ENCODE data around the gene CLCA1.

CLCA1 gene

DNA sequence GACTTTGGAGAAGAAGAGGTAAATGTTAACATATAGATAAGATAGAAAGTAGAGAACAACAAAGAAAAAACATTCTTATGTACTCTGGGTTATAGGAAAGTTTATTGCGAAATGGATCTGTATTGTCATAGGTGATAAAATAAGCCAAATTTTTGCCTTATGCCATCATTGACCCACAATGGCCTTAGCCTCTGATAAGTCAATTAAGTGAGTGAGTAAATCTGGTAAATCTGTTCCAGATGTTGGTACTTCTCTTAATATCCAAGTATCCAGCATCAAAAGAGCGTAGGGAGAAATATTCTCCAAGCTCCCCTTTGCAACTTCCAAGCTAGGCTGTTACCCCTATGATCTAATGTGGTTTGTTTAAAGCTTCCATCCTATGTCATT lies 39.8 kb downstream of the CLCA1 start:
- Histone ChIP-seq H3K4me3 (no peak overlapping the region), H3K27ac (no peak overlapping the region)
- DNase-seq (ENCODE audit: low spot score) = no peak
- TF ChIP-seq, protein P1, sequence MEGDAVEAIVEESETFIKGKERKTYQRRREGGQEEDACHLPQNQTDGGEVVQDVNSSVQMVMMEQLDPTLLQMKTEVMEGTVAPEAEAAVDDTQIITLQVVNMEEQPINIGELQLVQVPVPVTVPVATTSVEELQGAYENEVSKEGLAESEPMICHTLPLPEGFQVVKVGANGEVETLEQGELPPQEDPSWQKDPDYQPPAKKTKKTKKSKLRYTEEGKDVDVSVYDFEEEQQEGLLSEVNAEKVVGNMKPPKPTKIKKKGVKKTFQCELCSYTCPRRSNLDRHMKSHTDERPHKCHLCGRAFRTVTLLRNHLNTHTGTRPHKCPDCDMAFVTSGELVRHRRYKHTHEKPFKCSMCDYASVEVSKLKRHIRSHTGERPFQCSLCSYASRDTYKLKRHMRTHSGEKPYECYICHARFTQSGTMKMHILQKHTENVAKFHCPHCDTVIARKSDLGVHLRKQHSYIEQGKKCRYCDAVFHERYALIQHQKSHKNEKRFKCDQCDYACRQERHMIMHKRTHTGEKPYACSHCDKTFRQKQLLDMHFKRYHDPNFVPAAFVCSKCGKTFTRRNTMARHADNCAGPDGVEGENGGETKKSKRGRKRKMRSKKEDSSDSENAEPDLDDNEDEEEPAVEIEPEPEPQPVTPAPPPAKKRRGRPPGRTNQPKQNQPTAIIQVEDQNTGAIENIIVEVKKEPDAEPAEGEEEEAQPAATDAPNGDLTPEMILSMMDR (IDR thresholded peaks at IDR 0.05) = no peak

DNA sequence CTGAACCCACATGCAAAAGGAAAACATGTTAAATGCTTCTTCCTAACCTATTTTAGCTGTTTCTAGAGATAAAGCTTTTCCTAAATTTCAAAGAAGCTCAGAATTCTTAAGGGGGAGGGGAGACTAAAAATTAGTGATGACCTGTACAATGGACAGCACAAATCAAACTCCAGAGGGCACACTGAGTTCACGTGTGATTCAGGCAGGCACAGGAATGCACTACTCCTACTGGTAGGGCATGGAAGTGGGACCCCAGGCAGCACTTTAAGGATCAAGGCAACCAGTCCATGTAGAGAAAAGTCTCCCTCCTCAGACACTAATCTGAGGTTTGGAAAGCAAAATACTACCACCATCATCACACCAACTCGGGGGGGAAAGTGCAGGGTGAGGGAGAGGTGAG lies 46.9 kb downstream of the CLCA1 start:
- DNase-seq (ENCODE audit: low spot score) = no peak
- Histone ChIP-seq H3K27ac (no peak overlapping the region), H3K4me3 (no peak overlapping the region)
- TF ChIP-seq, protein P1 (IDR thresholded peaks at IDR 0.05) = no peak

DNA sequence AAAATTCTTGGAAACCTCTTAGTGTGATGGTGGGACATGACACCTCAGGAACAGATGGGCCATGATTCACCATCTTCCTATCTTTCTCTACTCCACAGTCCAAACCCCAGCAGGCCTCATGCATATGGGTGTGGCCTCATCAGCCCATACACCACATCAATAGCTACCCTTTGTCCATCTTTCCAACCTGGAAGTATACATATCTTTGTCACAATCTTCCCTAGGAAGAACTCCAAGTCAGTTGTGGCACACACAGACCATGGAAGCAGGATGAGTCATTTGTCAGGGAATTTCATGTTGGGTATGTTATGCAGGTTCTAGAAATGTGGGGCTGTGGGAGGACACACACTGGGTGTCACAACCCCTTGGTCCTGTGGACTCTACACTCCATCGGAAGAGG lies 47.6 kb downstream of the CLCA1 start:
- no peak overlapping the region for H3K4me3 ChIP-seq
- no peak for DNase-seq (ENCODE audit: low spot score)
- no peak overlapping the region for H3K27ac ChIP-seq
- TF ChIP-seq, protein P1 (IDR thresholded peaks at IDR 0.05) = no peak

DNA sequence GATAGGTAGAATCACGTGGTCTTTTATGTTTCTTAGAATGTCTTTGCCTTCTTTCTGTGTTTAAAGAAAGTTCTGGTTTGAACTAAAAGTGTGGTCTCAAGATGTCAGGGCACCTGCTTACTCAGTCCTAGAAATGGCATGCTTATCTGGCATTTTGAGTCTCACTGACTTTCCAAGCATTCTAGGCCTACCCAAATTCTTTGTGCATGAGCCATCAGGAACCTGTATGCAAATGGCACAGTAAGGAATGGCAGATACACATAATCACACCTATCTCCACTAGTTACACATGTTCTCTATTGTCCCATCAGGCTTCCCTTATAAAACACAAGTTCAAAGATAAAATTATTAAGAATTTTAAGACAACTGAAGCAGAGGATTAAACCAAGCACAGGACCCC lies 48.6 kb downstream of the CLCA1 start:
- no peak overlapping the region for H3K27ac ChIP-seq
- H3K4me3 ChIP-seq = no peak overlapping the region
- TF ChIP-seq, protein P1 (IDR thresholded peaks at IDR 0.05) = no peak
- DNase-seq (ENCODE audit: low spot score) = no peak

DNA sequence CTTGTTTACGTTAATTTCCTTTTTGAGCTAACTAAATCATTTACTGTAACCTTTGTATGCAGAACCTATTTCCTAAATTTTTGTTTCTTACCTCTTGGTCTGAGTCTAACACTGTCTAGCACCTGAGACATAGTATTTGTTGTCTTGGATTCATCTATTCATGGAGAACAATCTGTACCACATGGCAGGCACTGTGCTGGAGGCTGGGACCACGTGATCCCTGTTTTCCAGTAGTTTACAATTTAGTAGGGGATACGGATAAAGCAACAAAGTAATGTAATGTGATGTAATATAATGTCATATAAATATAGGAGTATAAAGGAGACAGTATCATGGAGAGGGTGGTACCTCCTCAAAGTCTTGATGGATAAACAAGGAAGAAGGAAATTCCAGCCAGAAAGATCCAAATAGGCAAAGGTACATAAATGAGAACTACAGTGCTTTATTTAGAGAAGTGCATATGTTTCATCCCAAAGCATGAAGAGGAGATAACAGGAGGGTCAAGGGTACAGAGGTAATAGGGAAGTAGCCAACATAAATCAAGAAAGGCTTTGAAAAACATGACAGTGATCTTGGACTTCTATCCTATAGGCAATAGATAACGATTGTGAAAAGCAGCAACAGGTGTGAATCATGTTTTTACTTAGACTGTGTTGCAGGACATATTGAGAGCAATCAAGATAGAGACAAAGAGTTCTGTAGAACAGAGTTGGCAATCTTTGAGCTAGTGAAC lies 52.2 kb downstream of the CLCA1 start:
- TF ChIP-seq, protein P1 (IDR thresholded peaks at IDR 0.05) = no peak
- H3K27ac ChIP-seq = no peak overlapping the region
- no peak overlapping the region for H3K4me3 ChIP-seq
- DNase-seq (ENCODE audit: low spot score) = no peak

DNA sequence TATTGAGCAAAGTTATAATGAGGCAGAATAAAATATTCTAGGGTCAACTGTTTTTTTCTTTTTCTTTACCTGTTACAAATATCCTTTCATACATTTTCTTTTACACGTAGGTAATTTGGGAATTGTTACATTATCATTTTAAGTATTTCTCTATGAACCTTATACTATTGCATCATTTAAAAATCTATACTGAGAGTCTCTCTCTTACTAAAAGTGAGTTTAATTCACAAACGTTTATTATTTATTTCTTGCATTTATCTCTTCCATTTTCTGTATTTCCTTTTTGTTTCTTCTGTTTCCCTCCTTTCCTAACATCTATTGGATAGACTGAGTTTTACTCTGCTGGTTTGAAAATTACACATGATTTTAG lies 52.8 kb downstream of the CLCA1 start:
- TF ChIP-seq, protein P1 (IDR thresholded peaks at IDR 0.05) = no peak
- no peak overlapping the region for H3K4me3 ChIP-seq
- H3K27ac ChIP-seq = no peak overlapping the region
- DNase-seq (ENCODE audit: low spot score) = no peak

DNA sequence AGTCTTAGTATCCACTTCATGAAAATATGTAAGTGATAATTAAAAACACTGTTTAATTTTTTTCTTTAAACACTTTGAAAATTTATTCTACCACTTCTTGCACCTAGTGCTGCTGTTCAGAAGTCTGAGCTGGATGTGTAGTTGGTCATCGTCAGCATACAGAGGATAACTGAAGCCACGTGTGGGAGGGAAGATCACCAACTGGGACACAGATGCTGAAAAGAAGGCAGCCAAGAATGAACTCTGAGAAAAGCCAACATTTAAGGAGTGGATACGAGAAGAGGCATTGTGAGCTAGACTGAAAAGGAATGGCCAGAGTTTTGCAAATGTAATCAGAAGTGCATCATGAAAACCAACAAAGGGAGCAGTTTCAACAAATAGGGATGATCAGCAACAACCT lies 53.5 kb downstream of the CLCA1 start:
- no peak overlapping the region for H3K27ac ChIP-seq
- H3K4me3 ChIP-seq = no peak overlapping the region
- TF ChIP-seq, protein P1 (IDR thresholded peaks at IDR 0.05) = no peak
- DNase-seq (ENCODE audit: low spot score) = no peak
